Measurements from ENCODE around the gene MGAT4A.

The MGAT4A gene

DNA sequence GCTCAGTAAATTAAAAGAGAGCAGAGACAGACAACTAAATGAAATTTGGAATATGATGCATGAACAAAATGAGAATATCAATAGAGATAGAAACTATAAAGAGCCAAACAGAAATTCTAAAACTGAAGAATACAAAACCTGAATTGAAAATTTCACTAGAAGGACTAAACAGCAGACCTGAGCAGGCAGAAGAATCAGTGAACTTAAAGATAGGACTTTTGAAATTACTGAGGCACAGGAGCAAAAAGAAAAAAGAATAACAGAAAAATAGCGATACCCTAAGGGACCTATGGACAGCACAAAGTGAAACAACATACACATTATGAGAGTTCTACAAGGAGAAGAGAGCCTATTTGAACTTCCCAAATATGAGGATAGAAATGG is 80.9 kb downstream of the MGAT4A start:
- DNase-seq, result no peak

DNA sequence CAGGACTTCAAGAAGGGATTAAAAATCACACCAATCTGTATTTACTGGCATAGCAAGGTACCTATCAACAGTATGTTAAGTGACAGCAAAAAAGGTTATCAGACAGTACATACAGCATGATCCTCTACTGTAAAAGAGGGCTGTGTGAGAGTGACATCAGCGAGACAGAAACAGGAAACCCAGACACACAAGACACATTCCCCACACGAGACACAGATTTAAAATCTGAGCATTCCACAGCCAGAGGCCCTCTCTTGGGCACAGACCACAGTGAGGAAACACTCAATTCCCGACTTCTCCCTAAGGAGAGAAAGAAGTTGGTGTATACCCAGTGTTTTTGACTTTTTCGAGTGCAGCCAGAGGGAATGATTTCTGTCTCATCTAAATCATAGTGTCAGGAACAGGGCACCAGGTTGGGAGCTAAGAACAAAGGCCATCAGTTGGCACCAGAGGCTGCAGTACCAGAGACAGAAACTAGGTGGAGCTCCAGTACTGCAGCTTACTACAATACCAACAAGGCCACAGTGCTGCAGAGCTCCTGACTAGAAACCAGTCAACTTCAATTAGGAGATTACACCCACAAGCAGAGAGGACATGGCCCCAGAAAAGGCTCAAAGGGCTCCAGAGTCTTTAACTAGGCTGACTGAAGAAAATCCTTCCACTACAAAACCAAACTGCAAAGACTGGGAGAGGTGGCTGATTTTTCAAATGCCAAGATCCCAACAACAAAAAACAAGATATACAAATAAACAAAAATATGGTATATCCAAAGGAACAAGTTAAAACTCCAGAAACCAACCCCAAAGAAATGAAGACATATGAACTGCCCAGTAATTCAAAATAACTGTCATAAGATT is 81.6 kb downstream of the MGAT4A start:
- peak; percentile 95 for DNase-seq

DNA sequence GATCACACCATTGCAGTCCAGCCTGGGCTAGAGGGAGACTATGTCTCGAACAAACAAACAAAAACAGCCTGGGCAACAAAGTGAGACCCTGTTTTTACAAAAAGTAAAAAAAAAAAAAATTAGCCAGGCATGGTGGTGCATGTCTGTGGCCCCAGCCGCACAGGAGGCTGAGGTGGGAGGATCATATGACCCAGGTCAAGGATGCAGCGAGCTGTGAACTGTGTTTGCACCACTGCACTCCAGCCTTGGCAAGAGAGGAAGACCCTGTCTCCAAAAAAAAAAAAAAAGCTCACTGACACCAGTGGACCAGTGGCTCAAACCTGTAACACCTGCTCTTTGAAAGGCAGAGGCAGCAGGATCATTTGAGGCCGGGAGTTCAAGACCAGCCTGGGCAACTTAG is 82.5 kb downstream of the MGAT4A start:
- DNase-seq, result no peak

DNA sequence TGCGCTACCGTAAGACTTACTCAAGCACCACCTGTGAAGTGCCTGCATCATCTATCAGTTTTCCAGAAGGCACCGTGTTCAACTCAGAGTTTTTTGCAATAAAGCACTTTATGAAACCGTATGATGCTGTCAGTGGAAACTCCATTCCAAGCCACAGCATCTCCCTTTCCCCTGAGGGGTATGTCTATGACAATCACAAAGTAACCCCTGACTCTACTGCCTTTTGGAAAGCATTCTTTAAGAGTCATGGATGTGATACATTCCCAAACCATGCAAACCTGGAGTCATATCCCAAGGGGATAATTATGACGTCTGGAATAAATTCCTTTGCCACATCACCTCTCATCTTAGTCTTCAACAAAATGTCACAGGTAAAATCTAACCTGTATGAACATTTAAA is 83.3 kb downstream of the MGAT4A start:
- no peak for DNase-seq

DNA sequence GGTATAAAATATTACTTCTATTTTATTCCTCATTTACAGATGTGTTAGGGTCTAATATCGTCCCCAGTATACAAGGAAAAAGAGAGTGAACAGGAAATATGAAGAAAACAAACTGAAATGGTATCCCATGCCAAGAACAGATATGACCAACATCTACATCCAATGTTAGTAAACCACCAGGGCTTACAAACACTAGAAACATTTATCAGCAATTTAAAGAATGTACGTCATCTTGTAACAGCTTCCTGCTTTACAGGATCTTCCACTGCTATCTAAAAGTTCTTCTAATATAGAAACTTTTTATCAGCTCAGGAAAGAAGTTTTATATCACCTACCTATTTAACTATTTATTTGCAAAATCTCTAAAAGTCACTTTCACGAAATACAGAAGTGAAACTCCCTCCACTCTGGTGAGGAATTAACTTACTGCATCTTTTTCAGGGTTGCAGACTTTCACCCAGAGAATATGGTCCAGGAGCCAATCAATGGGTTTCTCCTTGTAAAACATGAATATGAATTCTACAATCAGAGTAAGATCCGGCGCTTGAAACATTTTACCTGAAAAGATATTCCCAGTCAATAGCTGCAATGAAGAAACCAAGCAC is 87.3 kb downstream of the MGAT4A start:
- no peak for DNase-seq

DNA sequence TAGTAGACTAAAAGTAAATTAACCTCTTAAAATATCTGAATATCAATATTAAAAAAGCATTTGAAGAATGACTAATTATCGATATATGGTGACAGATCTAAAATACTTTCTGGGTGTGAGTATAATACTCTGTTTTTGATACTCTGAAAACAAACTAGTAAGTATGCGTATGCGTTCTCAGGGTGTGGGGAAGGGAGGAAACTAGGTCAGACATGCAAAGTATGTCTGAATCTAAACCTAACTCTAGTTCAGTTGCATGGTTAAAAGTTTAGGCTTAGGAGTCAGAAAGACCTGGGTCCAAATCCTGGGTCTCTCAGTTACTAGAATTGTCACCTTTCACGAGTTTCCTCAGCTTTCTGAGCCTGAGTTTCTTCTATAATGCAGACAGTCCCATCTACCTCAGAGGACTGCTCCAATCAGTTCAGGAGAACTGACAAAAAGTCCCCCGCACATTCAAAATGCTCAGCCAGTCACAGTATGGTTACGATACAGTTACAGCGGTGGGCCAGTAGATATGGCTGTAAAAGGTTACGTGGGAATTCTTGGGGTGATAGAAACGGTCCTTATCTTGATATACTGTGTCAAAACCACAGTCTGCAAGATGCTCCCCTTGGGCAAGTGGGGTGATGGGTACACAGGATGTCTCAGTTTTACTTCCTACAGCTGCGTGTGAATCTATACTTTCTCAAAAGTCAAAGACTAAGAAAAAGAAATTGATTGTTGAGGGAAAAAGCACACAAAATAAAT is 93.4 kb downstream of the MGAT4A start:
- DNase-seq, result no peak

DNA sequence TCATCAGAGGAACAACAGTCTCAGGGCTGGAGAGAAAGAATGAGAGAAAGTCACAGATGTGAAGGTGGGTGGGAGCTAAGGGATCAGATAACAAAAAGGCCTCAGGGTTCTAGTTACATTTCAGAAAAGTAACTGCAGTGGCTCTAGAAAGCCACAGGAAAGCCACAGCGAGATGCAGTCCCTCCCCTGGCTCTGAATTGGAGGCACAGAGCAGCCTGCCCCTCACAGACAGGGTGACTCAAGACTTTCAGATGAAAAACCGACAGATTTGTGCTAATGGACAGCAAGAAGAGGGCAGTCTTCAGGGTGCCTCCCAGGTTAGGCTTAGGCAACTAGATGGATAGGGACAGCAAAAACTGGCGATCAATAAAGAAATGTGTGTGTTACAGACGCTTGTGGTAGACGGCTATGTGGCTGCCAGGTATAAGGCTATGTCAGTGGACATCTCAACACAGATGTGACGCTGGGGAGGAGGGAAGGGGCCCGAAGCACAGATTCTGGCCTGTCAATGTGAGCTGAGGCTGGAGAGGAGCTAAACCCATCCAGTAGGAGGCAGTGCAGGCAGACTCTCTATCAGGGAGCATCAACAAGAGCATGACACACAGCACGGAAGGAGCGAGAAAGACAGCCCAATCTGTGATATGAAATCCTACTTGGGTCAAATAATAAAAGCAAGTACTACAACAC is 96.4 kb downstream of the MGAT4A start:
- DNase-seq, result no peak

DNA sequence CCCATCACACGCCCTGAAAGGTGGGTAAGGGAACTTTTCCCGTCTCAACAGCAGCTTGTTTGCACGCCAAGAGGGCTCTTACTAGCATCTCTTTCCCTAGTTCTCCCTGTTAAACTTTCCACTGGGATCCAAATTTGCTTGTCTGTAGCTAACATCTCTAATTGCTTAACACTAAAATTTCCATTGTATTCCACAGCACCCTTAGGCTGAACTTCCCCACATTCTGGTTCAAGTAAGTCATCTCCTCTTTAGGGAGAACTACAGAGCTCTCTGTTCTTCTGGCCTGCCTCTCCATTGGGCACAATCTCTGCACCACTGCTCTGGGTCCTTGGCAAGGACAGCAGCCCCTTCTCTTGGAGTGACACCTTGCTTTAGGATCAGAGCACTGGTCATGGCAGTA is 98.6 kb downstream of the MGAT4A start:
- DNase-seq, result no peak

DNA sequence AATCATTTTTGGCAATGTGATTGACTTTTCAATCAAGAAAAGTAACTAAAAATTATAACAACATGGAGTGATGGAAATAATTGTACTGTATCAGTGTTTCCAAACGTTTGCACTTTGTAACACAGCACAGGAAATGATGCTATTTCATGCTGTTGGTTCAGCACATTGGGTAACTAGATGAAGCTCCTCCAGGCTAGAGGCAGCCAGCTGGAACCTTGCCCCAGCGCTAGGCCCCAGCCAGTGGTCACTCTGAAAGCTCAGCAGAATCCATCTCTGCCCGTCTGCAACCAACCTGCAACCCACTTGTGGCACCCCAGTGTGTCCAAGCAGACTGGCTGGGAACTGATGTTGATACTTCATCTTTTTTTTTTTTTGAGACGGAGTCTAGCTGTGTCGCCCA is 107.3 kb downstream of the MGAT4A start:
- no peak for DNase-seq

DNA sequence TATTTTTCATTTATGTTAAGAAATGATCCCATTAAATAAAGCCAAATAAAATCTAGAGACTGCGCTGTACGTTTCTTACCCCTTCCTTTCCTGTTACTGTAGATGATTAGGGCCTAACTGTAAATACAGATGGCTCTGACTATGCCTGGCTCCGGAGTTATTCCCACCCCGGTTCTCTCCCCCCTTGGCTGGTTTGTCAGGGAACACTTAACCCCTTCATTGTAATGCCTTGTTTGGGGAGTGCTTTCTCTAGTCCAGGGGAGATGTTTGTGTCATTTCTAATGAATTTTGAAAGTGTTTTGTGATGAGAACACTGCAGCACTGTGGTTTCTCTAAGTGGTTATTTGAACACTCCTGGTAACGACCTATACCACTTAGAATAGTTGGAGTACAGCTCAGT is 113.8 kb downstream of the MGAT4A start:
- DNase-seq, result no peak

DNA sequence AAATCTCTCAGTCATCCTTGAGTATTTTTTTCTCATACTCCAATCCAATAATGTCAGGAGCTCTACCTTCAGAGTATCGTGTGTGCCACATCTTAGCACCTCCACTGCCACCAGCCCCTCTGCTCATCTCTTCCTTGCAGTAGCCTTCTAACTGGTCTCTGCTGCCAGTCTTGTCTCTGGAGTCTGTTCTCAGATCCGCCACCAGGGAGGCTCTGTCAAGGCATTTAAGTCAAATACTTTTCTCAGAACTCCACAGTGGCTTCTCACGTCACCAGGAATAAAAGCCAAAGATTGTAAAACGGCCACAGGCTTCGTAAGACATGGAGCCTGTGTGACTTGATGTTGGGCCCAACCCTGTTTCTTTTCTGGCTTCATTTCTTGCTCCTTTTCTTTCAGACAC is 115.5 kb downstream of the MGAT4A start:
- no peak for DNase-seq

DNA sequence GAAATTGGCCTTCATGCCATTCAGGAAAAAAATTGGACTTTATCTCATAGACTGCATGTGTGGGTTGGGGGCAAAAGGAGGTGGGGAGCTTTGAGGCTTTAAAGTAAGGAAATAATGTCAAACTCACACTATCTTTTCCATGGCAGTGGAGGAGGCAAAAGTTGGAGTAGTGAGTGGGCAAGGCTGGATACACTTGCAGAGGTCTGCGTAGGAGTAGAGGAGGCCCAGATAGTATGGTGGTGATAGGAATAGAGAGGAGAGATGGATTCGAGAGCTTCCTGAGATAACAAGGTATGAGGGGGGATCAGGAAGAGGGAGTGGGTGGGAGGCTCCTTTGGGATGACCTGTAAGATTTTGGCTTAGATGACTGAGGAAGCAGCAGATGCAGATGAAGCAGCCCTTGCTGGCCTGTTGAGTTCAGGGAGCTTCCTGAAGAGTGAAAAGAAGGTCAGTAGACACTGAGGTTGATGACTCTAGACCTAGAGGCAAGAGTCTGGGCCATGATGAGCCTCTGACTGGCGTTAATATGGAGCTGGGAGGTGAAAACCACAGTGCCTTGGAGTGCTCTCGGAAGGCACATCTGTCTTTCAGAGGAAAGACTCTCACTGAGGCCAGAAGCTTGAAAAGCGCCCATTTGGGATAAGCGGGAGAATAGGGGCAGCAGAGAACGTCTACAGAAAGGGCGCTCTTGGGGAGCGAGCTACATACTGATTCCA is 116.8 kb downstream of the MGAT4A start:
- no peak for DNase-seq

DNA sequence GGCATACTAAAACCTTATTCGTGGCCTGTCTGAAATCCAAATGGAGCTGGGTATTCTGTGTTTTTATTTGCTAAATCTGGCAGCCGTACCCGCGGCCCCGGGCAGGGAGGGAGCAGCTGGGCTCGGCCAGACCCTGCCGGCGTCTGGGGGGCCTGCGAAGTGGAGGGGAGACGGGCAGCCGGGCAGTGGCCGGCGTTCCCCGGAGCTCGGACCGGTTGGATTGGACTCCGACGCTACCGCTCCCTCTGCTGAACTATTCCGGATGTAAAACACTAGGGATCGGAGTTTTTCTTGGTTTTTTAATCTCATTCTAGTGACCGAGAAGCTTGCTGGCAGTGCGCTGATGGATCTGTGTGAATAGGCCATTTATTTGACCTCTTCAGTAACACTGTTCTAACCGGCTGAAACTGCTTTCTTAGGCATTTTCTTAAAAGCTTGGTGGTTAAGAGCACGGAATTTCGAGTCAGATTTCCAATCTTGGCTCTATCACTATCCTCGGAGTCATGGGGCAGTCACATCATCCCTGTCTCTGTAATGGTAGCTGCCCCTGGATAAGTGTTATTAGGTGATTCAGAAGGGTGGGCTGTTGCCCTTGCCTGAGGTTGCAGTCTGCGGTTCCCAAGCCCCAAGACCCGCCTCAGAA is 121.8 kb downstream of the MGAT4A start:
- no peak for DNase-seq

DNA sequence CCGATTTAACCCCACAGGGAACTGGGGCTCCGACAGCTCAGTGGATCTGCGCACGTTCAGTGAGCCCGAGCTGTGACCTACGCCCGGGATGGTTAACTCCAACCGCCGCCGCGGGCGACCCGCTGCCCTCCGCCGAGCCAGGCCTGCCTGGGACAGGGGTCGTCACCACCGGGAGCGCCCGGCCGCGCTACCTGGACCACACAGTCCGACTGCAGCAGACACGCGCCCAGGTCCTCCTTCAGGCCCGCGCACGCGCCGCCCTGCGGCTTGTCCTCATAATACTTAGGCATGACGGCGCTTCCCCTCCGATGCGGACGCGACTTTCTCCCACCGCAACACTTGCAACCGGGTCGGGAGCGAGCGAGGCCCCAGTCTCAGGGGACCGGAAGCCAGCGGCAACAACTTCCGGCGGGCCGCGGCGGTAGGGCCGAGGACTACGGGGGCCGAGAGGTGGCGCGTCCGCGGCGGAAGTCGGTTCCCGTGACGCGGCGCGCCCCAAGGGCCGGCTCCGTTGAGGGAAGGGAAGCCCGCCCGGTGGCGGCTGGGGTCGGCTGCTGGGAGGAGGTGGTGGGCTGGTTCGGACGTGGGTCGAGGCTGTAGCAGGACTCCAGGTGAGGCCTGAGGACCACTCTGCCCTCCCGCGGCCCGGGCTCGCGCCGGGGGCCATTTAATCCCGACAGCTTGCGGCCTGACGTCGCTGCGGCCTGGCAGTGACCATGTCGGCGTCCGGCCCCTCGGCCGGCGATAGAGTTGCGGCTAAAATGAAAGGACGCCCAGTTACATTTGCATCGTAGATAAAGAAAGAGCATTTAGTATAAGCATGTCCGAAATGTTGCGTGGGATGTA is 122.6 kb downstream of the MGAT4A start, which contains the start of the genes COA5 and UNC50:
TSS of gene COA5 (minus strand) at position 397 of the 846 bp plus-strand sequence. CDS start at position 290, 107 bp downstream.
TSS of gene UNC50 (plus strand) at position 474 of the 846 bp plus-strand sequence. CDS start 1,171 bp downstream, outside the sequence.
- peak; percentile 64 for DNase-seq

DNA sequence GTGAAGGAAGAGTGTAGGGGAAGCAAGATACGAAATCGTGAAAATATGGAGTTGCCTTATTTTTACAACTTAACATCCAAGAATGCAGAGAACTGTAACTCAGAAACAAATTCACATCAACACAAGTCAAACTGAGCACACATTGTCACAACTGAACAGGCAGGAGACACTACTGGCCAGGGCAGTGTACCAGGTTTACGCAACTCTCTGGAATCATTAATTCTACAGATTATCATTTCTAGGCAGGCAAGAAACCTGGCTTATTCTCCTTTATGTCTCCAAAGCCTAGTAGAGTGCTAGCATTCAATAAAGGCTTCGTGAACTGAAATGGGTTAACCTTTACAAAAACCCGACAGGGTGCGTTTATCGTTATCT is 123.2 kb downstream of the MGAT4A start:
- DNase-seq, result no peak

DNA sequence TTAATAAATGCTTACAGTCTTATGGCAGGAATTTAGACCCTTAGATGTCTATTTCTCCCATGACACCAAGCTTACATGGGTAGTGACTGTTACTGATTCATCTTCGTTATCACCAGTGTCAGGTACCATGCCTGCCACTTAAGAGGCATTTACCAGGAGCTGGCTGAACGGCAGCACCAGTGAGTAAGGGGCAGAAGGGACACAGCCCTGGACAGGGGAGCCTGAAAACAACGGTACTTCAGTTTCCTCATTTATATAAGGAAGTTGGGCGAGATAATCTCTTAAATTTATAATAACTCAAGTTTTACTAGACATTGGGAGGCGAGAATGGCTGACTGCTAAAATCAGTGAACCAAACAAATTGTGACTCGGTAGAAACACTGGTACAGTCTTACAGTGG is 123.8 kb downstream of the MGAT4A start:
- DNase-seq, result no peak

DNA sequence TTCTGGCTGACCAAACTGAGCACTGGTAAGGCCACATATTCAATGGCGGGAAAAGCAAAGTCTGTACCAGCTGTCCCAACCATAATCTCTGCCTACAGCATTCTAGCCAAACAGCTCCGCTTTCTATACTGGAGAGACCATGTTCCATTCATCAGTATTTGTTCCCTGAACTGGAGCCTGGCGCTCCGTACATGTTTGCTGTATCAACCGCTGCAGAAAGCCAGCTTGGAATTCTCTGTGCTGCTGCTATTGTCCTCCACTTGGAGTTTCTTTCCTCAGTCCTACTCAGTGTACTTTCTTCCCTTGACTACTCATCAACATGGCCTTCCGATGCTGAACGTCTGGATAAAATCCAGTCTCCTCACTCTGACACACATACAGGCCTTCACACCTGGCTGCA is 124.5 kb downstream of the MGAT4A start:
- DNase-seq, result no peak

DNA sequence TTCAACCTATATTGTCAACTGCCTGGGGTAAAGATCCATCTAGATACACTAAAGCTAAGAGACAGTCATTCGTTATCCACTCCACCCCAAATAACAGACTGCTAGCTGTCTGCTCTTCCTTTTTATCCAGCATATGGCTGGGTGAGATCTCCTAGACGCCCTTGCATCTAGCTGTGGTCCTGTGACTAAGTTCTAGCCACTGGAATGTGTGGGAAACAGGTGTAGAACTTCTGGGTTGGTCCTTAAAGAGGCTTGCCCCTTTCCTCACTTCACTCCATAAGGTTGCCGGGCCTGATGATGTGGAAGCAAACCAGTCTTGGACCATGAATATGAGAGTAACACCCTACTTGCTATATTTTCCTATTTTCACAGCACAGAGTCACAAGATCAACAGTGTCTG is 125.9 kb downstream of the MGAT4A start:
- no peak for DNase-seq

DNA sequence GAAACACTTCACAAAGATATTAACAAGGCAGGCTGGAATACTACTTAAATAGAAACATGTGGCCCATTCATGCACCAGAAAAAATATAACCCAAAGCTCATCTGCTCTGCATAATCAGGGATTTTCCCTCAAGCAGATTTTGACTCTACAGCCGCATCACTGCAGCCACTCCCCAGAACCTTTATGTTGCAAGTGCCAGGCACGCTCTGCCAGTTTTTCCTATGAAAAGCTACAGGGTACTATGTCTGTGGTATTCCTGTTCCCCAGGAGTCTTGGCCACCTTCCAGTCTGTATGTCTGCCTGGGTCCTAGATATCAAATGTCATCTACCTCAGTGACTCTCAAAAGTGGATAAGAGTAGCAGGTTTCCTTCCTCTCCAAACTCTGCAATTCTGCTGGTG is 126.4 kb downstream of the MGAT4A start:
- peak; percentile 43 for DNase-seq

DNA sequence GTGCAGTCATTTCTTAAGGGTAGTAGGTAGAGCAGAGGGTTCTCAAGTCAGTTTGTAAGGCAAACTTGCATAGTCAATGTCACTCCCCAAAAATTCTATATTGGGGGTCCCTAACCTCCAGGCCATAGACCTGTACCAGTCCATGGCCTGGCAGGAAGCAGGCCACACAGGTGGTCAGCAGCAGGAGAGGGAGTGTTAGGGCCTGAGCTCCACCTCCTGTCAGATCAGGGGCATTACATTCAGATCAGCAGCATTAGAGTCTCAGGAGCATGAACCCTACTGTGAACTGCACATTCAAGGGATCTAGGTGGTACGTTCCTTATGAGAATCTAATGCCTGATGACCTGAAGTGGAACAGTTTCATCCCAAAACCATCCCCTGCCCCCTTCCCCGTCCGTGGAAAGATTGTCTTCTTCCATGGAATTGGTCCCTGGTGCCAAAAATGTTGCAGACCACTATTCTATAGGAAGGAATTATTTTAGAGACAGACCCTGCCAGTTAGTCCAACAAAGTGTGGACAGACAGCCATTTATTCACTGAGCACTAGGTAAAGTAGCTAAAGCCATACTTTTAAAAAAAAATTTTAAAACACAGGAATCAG is 129.3 kb downstream of the MGAT4A start:
- DNase-seq, result peak; percentile 14

Data from NCI-H2029 treated with DMSO at 0.1 percent for 48 hours (cell line).